HG03135 (cell line): ENCODE data around the gene TESMIN.

Experiments used
- ATAC-seq: cut with Tn5 transposase; IDR thresholded peaks from one replicate; pipeline ENCODE4 v1.9.1; 2021; ENCODE audit warnings: mild to moderate bottlenecking, moderate library complexity; ENCODE audit not compliant: unreplicated experiment

The TESMIN gene

GRCh38 chr11:68711114-68711513 is 40.2 kb downstream of the TESMIN start:
- ATAC-seq, result no peak

GRCh38 chr11:68710409-68710808 is 40.9 kb downstream of the TESMIN start:
- no peak for ATAC-seq

GRCh38 chr11:68709062-68709461 is 42.3 kb downstream of the TESMIN start:
- ATAC-seq, result no peak

GRCh38 chr11:68707527-68707926 is 43.8 kb downstream of the TESMIN start:
- no peak for ATAC-seq

- ATAC-seq, result no peak
Observed at GRCh38 chr11:68704887-68705286, 46.4 kb downstream of the TESMIN start.

- ATAC-seq, result no peak
Observed at GRCh38 chr11:68698993-68699392, 52.3 kb downstream of the TESMIN start.

GRCh38 chr11:68695531-68695930 is 55.8 kb downstream of the TESMIN start:
- ATAC-seq, result no peak

- ATAC-seq, result no peak
Observed at GRCh38 chr11:68694431-68695297, 56.7 kb downstream of the TESMIN start.

- no peak for ATAC-seq
Observed at GRCh38 chr11:68693484-68693882, 57.8 kb downstream of the TESMIN start.

- no peak for ATAC-seq
Observed at GRCh38 chr11:68692871-68693483, 58.3 kb downstream of the TESMIN start.

- no peak for ATAC-seq
Observed at GRCh38 chr11:68692115-68692514, 59.2 kb downstream of the TESMIN start.

- ATAC-seq, result no peak
Observed at GRCh38 chr11:68691402-68691784, 59.9 kb downstream of the TESMIN start.

GRCh38 chr11:68690671-68691401 is 60.5 kb downstream of the TESMIN start:
- no peak for ATAC-seq

GRCh38 chr11:68689737-68690625 is 61.3 kb downstream of the TESMIN start:
- no peak for ATAC-seq

GRCh38 chr11:68688881-68689280 is 62.4 kb downstream of the TESMIN start:
- no peak for ATAC-seq

- ATAC-seq, result no peak
Observed at GRCh38 chr11:68687986-68688385, 63.3 kb downstream of the TESMIN start.

- no peak for ATAC-seq
Observed at GRCh38 chr11:68687311-68687710, 64.0 kb downstream of the TESMIN start.

- ATAC-seq, result no peak
Observed at GRCh38 chr11:68686486-68686885, 64.8 kb downstream of the TESMIN start.

- no peak for ATAC-seq
Observed at GRCh38 chr11:68685656-68686380, 65.5 kb downstream of the TESMIN start.
